IPS DF 4.7 (cell line): ENCODE measurements around the gene PC.

Source experiments
- DNase-seq: peaks from one replicate; pipeline ENCODE4 v3.0.0-alpha.2; 2013; ENCODE audit warnings: low spot score; ENCODE audit errors: extremely low read depth

Gene PC

DNA sequence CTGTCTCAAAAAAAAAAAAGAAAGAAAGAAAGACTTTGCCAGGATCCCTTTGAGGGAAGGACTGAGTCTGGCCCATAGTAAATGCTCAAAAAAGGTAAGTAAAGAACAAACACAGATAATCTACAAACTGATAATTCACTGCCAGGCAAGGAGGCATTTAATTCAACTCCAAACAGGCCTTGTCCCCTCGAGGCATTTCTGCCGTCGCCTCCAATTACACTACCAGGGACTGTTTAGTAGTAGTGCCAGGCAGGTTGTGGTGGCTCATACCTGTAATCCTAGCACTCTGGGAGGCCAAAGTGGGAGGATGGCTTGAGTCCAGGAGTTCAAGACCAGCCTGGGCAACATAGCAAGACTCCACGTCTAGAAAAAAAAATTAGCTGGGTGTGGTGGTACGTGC is 43.7 kb downstream of the PC start:
- no peak for DNase-seq

DNA sequence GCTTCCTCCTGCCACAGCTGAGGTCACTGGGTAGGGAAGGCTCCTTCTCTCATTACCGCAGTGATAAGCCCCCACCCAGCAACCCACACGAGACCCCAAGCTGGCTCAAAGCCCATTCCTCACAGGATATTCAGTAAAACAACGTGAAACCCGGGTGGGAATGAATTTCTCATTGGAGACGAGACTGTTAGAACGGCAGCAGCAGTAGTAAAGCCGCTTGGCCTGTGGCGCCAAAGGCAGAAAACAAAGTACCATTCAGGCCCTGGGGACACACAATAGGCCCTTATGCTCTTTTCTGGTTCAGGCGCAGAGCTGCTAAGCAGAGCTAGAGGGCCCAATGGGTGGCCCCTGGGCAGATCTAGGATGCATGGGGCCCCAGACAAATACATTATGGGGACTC is 45.3 kb downstream of the PC start:
- no peak for DNase-seq

DNA sequence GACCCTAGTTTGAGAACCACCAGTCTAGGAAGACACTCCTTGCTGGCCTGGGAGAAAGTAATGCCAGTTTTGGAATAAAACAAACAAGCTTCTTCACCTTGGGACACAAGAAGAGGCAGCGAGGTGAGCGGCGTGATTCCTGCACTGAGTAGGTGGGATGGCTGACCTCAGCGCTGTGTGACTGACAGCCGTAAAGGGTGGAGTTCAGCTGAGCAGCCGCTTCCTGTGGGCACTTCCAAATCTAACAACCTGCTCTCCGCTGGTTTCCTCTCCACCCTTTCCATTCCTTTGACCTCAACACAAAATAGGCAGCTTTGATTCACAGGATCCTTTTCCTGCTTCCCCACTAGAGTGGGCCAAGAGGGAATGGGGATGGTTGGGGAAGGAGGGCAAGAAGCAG is 45.8 kb downstream of the PC start:
- no peak for DNase-seq

DNA sequence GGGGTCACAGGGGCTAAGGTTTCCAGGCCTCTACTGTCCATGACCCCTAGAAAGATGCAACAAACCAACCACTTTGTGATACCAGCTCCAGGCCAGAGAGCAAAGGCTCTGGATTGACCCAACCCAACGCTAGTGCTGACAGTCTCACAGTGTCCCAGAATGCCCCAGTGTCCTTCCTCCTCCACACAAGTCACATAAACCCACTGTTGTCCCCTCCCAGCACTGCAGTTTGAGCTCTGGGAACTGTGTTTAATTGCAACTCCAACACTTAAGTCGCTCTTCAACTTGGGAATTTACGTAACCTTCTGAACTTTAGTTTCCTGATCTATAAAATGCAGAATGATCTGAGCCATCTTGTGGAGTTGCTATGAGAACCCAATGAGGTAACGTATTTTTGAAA is 47.5 kb downstream of the PC start:
- no peak for DNase-seq

DNA sequence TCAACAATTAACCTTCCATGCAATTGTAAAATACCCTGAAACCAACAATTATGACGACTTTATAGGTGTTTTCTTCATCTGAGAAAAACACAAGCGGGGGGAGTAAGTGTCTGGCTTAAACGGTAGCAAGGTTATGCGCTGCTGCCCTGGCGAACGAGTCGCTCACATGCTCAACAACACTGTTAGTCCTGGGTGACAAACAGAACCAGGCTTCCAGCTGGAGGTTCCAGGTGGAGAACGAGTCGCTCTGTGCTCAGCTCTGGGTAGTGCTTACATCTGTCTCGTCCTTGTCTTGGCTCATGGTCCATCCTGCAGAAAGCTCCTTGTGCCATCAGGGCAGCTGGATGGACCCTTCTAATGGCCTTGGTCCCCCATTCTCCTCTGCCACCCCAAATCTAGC is 48.2 kb downstream of the PC start:
- DNase-seq, result no peak

DNA sequence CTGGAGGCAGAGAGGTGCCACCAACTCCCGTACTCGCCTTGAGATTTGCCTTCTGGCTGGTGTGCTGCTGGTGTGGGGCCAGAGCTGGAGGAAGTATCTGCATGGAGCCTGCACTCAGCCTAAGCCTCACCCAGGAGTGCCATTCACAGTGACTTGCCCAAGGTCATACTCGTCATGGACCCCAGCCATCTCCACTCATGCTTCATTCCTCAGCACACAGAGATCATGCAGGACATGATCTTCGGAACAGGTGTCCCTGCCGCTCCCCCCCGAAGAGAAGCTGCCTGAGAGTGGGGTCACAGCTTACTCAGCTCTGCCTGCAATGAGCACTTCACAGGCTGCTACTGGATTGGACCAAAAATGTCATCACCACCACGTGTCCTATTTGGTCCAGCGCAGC is 49.0 kb downstream of the PC start:
- no peak for DNase-seq

DNA sequence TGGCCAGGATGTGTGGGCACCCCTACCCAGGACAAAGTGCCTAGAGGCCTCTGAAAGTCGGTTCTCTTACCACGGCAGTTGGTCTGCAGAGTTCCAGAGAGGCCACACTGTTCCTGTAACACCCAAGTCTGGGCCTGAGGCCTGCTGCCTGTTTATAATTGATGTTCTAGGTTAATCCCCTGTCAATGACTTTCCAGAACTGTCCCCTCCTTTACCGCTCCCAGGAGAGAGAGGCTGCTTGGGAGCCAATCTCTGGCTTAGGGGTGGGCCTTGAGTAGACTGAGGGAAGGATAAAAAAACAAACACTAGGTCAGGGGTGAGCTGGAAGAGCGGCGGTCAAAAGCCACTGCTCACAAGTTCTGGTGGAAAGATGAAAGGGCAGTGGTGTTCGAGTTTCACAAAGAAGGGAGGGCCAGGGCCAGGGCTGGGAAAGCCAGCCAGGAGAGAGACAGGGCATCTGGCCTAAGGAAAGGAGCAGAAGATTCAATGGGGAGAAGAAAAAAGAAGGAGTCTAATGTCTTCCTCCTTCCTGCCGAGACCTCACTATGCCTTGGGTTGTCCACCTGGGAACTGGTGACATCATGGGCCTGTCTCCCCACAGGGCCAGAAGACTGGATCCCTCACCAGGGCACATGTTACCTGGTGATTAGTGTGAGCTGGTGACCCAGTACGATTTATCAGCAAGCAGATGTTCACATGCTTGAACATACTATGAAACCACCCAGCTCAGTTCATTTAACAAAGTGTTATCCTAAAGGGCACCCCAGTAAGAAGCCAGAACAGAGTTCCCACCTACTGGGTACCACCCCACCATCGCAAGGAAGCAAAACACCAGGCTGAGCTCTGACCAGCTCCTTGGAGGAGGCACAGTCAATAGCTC is 50.2 kb downstream of the PC start:
- DNase-seq, result no peak

DNA sequence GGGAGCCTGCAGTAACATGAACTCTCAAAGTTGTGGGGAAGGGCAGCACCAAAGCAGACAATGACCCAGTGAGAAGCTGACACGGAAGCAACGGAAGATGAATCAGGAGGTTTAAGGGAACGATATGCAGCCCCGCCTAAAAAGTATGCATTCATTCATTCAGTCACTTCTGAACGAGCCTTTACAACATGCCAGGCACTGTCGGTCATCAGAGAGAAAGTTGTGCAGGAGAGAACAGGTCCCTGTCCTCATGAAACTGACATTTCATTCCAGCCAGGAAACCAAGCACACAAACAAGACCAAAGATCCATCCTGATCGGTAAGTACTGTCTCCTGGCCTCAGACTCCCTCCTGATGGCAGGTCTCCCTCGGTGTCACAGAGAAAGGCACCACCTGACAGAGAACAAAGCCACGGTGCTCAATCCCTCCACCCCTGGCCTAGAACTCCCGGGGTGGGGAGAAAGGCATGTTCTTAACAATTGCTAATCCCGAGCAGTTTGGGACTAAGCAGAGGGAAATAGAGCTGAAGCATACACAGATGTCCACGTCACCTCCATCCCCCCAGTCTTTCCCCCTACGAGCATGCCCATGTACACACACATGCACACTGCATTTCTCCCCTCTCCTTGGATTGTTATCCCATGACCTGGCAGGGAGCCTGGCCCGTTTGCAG is 52.0 kb downstream of the PC start:
- no peak for DNase-seq

DNA sequence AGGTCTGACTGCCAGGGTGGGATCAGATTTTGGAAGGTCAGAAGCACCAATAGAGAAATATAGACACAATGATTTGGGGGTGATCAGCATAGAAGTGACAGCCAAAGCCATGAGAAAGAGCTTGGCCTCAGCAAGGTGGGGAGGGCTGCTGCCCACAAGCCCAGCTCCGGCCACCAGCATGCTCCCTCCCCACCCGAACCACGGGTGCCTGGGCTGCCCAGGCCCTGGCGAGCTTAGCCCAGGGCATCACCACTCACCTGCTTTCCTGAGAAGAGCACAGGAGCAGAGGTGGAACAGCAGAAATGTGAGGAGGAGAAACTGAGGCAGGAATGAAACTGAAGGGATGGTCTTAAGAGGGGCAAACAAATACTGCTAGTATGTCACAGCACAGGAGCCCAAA is 52.6 kb downstream of the PC start:
- no peak for DNase-seq

DNA sequence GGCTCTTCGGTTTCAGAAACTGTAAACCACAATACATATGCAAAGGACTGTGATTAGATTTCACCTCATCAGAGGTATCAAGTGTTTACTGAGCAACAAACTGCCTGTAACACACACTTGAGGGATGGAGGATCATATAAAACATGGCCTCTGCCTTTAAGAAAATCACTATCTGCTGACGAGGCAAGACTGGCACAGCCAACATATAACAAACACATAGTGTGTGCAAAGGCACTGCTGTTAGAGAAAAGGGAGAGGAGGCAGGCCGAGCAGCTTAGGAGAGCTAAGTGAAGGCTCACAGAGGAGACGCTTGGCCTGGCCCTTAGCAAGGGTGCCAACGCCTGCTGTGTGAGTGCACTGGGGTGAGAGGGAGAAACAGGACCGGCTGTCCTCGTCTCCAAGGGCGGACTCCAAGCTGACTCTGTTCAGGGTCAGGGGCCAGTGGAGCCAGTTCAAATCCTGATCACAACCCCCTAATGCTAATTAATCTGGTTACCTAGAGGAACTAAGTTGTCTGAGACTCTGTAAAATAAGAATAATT is 53.1 kb downstream of the PC start:
- DNase-seq, result no peak

DNA sequence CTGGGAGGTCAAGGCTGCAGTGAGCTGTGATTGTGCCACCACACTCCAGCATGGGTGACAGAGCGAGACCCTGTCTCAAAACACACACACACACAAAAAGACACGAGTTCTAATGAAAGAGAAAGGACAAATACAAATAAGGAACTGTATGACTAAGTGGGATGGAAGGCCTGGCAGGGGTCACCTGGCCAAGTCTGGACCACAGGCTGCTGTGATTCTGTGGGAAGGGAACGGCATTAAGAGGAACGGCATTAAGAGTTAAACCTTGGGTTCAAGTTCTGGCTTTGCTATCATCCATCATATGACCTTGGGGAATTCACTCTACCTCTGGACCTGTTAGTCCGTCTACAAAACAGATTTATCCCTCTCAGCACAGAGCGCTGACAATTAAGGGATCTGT is 53.6 kb downstream of the PC start:
- DNase-seq, result no peak

DNA sequence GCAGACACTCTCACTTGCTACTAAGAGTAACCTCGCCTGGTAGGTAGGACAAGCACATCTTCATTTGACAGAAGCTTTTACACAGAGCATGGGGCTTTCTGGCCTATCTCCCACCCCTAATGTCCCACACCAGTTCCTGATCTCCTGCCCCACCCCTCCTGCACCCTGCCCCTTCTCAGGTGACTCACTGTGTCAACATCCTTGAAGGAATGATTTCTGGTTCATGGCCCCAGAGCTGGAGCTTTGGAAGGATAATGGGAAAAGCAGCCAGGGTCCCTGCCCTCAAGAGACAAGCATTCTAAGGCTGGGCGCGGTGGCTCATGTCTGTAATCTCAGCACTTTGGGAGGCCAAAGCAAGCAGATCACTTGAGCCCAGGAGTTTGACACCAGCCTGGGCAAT is 54.1 kb downstream of the PC start:
- DNase-seq, result no peak

DNA sequence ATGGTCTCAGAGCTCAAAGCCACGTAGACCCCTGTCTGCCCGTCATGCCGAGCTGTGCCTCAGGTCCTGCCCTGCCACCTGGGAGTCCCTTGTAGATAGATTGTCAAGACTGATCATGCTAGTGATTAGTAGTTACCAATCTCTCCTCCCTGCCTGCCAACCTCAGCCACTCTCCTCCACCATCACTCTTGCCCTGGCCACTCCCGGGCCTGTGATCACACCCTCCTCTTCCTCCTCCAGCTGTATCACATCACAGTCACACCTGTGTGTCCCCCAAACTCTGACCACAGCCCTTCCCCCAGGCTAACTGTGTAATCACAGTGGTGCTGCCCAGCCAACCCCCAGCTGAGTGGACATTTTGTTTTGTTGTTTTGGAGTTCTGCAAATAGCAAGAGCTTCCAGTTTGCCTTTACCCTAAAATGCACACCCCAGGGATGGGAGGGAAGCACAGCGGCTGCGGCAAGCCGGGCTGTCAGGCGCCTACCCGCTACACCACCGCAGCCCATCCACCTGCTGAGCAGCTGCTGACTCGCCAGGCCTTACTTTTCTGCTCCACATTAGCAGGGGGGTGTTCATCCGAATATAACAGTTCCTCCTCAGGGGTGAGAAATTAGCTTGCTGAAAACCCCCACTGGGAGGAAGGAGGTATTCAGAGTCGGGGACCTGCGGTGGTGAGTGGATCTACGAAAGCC is 55.6 kb downstream of the PC start:
- no peak for DNase-seq

DNA sequence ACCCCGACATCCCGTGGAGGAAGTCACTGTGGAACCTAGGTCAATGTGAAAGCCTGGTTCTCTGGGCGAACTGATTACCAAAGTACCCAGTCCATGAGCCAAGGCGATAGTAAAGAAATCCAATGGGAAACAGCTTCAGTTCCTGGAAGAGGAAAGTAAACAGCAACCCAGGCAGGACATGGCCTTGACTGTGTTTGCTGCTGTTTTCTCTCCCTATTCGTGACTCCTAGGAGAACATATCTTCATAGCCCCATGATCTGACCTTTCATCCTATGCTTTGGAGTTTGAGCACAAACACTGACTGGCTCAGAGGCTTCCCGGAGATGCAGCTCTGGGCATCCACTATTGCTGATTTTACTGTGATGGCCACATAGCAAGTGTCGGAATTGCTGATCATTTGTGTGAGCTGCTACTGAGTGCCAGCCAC is 56.2 kb downstream of the PC start:
- DNase-seq, result no peak

DNA sequence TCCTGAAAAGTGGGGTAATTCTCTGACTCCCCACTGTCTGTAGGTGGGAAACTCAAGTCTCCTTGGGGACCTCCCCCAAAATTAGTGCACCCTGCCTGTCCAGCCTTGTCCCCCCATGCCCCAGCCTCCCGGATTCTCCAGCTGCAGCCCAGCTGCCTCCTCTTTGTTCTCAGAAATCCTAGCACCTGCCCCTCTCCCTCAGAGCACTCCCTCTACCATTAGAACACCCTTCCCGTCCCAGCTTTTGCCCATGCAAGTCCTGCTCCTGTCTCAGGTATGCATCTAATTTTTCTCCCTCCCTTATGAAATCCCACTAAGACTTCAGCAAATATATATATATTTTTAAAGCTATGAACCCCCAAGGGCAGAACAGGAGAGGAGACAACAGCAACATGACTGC is 64.0 kb downstream of the PC start:
- no peak for DNase-seq

DNA sequence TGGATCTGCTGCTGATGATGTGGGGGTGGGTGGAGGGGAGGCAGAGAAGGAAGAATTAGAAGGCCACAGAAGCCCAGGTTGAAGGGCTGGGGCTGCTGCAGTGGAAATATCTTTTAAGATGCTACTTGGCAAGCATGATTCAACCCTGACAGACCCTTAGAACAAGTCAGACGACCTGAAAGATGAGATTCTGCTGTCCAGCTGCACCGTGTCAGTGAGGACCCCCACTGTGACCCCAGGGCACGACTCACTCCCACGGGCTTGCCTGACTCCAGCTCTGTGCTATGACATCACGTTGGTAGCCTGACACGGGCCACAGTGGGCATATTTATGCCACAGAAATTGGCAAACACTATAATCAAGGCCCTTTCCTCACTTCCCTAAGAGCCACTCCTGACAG is 65.3 kb downstream of the PC start:
- DNase-seq, result no peak

DNA sequence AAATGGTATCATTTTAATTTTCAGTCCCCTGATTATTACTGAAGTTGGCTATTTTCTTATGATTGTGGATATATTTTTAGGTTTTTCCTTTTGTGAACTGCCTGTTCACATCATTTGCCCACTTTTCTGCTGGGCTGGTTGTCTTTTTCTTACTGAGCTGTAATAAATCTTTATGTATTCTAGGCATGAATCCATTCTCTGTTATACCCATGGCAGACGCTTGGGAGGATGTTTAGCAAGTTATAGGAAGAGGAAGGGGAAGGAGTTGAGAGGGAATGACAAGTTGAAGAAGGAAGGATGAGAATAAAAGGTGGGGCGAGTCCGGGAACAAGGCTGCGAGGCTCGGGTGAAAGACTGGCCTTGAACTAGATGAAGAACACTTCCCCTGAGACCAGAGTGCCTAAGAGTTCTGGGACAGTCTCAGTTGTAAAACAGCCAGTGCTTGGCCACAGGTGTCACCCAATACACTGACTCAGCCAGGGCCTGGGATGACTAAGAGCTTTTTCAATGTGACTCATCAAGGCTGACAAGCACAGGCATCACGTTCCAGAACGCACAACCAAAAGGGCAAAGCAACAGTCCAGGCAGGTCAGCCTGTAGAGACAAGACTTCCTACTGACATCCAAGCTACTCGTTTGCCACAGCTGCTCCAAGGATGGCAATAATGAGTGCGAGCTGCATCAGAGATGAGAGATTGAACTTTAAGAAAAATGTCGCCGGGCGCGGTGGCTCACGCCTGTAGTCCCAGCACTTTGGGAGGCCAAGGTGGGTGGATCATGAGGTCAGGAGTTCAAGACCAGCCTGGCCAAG is 66.1 kb downstream of the PC start:
- no peak for DNase-seq

DNA sequence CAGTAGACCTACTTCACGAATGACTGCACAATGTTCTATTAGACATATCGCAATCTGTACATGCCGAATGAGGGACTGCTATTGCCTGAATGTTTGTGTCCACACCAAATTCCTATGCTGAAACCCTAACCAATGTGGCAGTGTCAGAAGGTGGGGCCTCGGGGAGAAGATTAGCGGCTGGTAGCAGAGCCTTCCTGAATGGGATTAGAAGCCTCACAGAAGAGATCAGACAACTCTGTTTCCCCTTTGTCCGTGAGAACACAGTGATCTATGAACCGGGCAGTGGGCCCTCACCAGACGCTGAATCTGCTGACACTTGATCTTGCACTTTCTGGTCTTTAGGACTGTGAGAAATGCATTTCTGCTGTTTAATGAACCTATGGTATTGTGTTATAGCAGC is 68.2 kb downstream of the PC start:
- no peak for DNase-seq

DNA sequence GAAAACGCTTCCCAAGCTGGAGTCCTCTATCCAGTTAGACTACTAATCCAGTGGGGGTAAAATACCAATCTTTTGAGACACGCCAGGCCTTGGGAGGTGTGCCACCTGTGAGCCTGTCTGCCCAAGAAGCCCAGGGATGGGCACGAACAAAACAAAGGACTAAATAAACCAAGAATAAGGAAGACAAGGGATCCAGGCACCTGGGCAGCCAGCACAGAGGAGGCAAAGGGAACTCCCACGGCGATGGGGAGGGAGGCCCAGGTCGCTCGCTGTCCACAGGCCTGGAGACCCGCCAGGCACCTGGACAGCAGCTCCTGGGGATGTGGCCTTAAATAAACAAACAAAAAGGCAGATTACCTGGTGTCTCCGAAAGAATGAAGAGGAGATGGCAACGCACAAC is 69.9 kb downstream of the PC start:
- DNase-seq, result no peak

DNA sequence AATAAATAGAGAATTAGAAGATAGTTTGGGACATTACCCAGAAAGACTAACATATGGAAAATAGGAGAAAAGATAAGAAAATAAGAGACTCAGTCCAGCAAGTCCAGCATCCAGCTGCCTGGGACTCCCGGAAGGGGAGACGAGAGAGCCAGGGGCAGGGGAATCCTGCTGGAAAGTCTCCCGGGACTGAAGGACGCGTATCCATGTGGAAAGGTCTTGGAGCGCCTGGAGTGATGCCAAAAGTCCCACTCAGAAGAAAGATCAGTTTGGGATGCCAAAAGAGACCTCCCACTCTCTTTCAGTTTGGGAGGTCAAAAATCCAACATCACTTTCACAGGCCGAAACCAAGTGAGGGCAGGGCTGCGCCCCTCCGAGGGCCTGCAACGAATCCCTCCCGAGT is 70.7 kb downstream of the PC start:
- DNase-seq, result no peak

DNA sequence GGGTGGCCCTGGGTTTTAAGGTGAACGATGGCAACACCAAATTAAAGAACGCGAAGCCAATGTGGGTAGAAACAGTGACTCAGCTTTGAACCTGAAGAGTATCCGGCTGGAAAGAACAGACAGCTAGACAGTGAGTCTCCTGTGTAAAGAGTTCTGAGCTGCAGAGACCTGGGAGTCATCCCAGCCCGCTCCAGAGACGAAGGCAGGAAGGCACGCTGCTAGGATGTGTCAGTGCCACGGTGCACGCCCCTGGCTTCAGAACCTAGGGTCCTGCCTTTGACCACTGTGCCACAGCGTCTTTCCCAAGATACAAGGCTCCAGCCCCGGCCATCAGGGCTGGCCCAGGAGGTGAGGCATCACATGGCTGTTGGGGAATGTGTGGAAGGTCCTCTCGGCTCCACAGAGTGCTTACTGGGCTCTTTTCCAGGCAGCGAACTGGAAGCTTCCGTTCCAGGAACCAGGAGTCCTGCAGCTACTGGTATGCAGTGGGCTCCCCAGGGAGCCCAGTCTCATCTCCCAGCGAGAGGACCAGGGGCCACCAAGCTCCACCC is 71.4 kb downstream of the PC start:
- no peak for DNase-seq
